Hepatocyte (in vitro differentiated cells): ENCODE data around the gene RASIP1.

ENCODE experiments used
- EZH2 ChIP-seq: fragments of 200-600 bp; sonication (generic); IDR thresholded peaks from 2 replicates; pipeline ENCODE4 v1.6.1; 2016; ENCODE audit warnings: antibody characterized with exemption, mild to moderate bottlenecking, borderline replicate concordance
- EZH2phosphoT487 ChIP-seq: fragments of 200-600 bp; sonication (generic); IDR thresholded peaks from one replicate; pipeline ENCODE4 v1.6.1; 2018; ENCODE audit warnings: antibody characterized with exemption, mild to moderate bottlenecking, low read depth, moderate library complexity; ENCODE audit not compliant: unreplicated experiment, severe bottlenecking
- TF ChIP-seq, protein P1 (sequence below): fragments of 200-600 bp; sonication (generic); IDR thresholded peaks from 2 replicates; pipeline ENCODE4 v1.5.1; 2016; ENCODE audit warnings: antibody characterized with exemption, mild to moderate bottlenecking; ENCODE audit not compliant: poor library complexity

DNA sequence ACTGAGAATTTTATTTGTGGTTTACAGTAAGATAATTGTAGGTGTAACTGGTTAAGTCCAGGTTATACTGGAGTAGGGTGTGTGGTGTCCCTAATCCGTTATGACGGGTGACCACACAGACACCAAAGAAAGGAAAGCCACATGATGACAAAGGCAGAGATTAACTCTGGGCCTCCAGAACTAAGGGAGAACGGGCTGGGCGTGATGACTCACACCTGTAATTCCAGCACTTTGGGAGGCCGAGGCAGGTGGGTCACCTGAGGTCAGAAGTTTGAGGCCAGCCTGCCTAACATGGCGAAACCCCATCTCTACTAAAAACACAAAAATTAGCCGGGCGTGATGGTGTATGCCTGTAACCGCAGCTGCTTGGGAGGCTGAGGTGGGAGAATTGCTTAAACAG, 54.8 kb downstream of the RASIP1 start:
- TF ChIP-seq, protein P1, sequence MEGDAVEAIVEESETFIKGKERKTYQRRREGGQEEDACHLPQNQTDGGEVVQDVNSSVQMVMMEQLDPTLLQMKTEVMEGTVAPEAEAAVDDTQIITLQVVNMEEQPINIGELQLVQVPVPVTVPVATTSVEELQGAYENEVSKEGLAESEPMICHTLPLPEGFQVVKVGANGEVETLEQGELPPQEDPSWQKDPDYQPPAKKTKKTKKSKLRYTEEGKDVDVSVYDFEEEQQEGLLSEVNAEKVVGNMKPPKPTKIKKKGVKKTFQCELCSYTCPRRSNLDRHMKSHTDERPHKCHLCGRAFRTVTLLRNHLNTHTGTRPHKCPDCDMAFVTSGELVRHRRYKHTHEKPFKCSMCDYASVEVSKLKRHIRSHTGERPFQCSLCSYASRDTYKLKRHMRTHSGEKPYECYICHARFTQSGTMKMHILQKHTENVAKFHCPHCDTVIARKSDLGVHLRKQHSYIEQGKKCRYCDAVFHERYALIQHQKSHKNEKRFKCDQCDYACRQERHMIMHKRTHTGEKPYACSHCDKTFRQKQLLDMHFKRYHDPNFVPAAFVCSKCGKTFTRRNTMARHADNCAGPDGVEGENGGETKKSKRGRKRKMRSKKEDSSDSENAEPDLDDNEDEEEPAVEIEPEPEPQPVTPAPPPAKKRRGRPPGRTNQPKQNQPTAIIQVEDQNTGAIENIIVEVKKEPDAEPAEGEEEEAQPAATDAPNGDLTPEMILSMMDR = no peak
- TF ChIP-seq EZH2 = no peak
- no peak for TF ChIP-seq EZH2phosphoT487
